T-helper 2 cell (primary cell): ENCODE measurements around the gene GLT8D1.

Experiments
- DNase-seq, 5 experiments: peaks; one replicate each; pipeline versions ENCODE4 v3.0.0 to v3.0.0-alpha.2; 2012 to 2022
- total RNA-seq, 2 donors: gene quantifications; one replicate each; lab custom pipeline; 2026; lab: John Stamatoyannopoulos, UW

Gene GLT8D1
- 20.6 to 33.0 reads per million in 2 donors for total RNA-seq

GRCh38 chr3:52705688-52706686, at the start of gene GLT8D1, which contains the start of gene SPCS1:
GLT8D1 (minus strand) TSS chr3:52705791; CDS start chr3:52700460, 5,331 bp downstream.
SPCS1 (plus strand) TSS chr3:52706106; CDS start chr3:52706247, 141 bp downstream.
- DNase-seq, result peak; percentile 74 to 94 (median 83)

DNA sequence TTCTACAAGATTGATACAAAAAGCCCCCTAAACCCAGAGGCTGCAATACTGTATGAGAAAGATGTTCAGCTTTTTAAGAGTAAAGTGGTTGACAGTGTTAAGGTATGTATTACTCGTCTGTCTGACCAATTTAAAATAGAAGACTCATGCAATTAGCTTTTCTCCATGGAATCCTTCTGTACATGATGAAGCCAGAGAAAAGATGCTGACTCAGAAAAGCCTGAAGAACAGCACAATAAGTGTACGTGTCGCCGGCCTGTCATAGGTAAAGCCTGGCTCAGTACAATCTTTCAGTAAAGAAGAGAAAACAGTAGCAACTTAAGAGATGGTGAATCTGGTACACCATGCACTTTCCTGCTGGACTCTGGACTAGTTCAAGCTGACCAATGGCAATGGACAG, 48.8 kb upstream of the GLT8D1 start:
- DNase-seq, result no peak

DNA sequence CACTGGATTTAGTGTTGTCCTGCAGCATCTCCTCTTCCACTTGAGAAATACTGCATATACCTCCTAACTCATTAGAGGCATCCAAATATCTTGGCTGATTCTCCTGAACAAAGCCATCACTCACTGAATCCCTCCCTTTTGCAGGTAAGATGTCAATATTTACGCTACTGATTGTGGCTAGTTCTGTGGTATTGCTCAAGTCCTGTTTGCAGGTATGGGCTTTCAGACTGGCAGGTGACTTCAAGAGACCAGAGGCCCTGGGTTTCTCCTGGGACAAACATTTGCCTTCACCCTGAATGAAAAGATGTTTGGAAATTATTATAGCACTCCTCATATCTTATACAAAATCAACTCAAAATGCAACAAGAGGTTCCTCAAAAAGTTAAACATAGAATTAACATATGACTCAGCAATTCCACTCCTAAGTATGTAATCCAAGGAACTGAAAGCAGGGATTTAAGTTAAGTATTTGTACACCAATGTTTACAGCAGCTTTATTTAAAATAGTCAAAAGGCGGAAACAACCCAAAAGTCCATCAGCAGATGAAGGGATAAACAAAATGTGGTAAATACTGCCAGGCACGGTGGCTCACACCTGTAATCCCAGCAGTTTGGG, 46.6 kb upstream of the GLT8D1 start:
- no peak for DNase-seq

- DNase-seq, result no peak
Measured at GRCh38 chr3:52743721-52744120, 38.1 kb upstream of the GLT8D1 start.

GRCh38 chr3:52743152-52743551, 37.6 kb upstream of the GLT8D1 start:
- DNase-seq, result no peak

DNA sequence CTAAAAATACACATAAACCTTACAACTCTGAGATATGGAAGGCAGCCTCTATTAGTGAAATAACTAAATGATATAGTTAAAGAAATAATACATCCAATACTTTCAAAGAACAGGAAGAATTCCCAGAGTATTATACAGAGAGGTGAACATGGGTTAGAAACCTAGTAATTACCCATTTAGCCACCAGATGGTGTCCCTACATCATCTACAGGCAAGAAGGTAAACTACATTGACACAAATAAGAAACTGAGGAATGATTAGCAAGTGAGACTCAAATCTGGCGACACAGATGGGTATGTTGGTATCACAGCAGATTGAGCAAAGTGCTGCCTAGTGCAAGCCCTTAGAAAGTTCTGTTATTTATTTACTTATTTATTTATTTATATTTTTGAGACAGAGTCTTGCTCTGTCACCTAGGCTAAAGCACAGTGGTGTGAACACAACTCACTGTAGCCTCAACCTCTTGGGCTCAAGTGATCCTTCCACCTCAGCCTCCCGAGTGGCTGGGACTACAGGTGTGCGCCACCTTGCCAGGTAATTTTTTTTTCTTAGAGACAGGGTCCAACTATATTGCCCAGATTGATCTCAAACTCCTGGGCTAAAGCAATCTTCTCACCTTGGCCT, 36.9 kb upstream of the GLT8D1 start:
- peak in 1 of 5 experiments; percentile 42 for DNase-seq

DNA sequence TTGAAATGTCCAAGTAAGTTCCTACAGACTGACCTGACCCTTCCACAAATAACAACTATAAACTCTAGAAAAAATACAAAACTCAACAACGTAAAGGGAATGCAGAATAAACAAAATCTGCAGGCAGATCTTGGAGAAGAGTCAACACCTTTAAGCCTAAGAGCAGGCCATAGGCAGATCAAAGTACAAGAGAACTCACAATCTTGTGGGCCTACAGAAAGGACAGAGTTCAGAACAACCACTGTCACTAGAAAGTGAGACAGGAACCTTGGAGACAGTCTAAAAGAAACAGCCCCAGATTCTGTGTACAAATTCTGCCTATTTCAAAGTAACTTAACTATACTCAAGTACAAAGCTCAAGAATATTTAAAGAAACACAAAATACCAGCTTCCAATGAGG, 34.1 kb upstream of the GLT8D1 start:
- DNase-seq, result no peak

DNA sequence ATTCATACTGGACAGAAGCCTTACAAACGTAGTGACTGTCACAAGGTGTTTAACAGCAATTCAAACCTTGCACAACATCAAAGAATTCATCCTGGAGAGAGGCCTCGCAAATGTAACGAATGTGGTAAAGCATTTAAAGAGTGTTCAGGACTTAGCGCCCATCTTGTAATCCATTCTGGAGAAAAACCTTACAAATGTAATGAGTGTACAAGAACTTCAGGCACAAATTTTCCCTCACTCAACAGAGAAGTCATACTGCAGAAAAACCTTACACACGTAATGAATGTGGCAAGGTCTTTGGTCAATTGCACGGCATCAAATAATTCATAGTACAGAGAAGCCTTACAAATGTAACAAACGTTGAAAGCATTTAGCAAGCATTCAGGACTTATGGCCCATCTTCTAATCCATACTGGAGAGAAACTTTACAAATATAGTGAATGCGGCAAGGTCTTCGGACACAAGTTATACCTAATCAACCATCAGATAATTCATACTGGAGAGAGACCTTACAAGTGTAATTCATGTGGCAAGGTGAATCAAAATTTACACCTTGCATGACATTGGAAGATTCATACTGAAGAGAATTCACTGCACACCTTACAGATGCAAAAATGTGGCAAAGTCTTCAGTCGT, 27.8 kb upstream of the GLT8D1 start:
- no peak for DNase-seq

DNA sequence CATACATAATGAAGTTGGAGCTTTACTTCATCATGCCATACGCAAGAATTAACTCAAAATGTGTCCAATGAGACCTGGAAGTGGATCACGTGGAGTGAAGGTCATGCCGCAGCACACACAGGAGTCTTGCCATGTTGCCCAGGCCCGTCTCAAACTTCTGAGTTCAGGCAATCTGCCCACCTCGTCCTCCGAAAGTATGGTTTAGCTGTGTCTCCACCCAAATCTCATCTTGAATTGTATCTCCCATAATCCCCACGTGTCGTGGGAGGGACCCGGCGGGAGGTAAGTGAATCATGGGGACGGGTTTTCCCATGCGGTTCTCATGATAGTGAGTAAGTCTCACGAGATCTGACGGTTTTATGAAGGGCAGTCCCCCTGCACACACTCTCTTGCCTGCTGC, 26.0 kb upstream of the GLT8D1 start:
- no peak for DNase-seq

- DNase-seq, result peak in 1 of 5 experiments; percentile 61
Measured at GRCh38 chr3:52730681-52731080, 25.1 kb upstream of the GLT8D1 start.

GRCh38 chr3:52728753-52729152, 23.2 kb upstream of the GLT8D1 start:
- peak in 1 of 5 experiments; percentile 39 for DNase-seq

- DNase-seq, result no peak
Measured at GRCh38 chr3:52724511-52724910, 18.9 kb upstream of the GLT8D1 start.

DNA sequence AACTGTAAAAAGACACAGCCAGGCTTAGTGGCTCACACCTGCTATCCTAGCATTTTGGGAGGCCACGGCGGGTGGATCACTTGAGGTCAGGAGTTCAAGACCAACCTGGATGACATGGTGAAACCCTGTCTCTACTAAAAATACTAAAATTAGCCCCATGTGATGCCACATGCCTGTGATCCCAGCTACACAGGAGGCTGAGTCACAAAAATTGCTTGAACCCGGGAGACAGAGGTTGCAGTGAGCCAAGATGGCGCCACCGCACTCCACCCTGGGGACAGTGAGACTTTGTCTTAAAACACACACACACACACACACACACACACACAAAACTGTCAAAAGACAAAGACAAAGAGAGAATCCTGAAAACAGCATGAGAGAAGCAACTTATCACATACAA, 18.3 kb upstream of the GLT8D1 start:
- no peak for DNase-seq

- DNase-seq, result no peak
Measured at GRCh38 chr3:52722491-52722890, 16.9 kb upstream of the GLT8D1 start.

DNA sequence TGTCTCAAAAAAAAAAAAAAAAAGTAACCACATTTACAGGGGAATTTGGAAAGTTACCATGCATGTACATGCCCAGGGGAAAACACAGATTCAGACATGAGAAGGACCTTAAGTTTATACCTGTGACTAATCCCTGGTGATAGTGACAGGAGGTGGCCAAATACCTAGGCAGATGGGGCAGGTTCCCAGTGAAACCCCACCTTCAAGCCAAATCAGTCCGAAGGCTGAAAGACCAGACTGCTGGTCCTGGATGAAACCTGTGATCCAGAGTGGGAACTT, 16.1 kb upstream of the GLT8D1 start:
- DNase-seq, result no peak

DNA sequence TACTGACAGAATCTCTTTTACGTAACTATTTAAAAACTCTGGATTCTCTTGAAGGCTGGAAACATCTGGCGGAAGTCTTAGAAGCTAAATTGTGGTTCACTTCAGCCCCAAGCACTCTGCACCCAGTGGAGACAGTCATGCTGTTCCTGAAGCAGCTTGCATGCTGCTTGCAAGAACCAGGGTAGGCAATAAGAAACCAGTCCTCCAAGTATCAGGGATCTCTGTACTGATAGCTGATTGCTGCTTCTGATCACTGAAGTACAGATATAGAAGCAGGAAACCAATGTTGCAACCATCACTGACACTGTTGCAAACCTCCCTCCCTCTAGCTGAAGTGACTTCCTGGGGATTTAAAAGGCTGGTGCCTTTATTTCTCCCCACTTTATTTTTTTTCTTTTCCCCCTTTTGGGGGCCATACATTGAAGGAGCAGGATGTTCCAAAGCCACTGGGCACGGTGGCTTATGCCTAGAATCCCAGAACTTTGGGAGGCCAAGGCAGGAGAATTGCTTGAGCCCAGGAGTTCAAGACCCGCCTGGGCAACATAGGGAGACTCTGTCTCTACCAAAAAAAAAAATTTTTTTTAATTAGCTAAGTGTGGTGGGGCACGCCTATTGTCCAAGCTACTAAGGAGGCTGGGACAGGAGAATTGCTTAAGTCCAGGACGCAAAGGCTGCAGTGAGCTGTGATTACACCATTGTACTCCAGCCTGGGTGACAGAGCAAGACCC, 15.6 kb upstream of the GLT8D1 start:
- DNase-seq, result peak in 1 of 5 experiments; percentile 93

GRCh38 chr3:52719618-52720017, 14.0 kb upstream of the GLT8D1 start:
- no peak for DNase-seq

- no peak for DNase-seq
Measured at GRCh38 chr3:52715714-52716305, 10.2 kb upstream of the GLT8D1 start.

GRCh38 chr3:52714335-52715302, 9.0 kb upstream of the GLT8D1 start:
- no peak for DNase-seq
